ENCODE data around the gene ZNF431. TPM values are rescaled to one million over a fixed set of nuclear protein-coding genes. Genes with fewer than 3 reads are reported as not detected.
"Not testable (repeated sequence)": the region's sequence is repeated elsewhere in the genome, so short reads cannot be mapped to it uniquely, and the experiment has no call there.

The ZNF431 gene
- total RNA-seq, 1 donor from 2014 or later: 16.0 TPM

GRCh38 chr19:21128901-21129698 lies 12.7 kb upstream of the ZNF431 start:
- Mint-ChIP-seq H3K4me3 (ENCODE audit: low read depth) (no peak overlapping the region), H3K27ac (no peak overlapping the region), H3K4me1 (ENCODE audit: low read depth) (no peaks in the 10 kb centered on the region), H3K27me3 (ENCODE audit: low read depth) (no peaks in the 10 kb centered on the region), H3K36me3 (ENCODE audit: low read depth) (peaks cover 16% of the 10 kb centered on the region), H3K9me3 (peaks cover 41% of the 10 kb centered on the region)
- intact Hi-C loops (cut with micrococcal nuclease): no loop called here
- DNase-seq (ENCODE audit: low spot score): no peak

GRCh38 chr19:21130097-21130775 lies 11.6 kb upstream of the ZNF431 start:
- H3K4me3 Mint-ChIP-seq (ENCODE audit: low read depth): no peak overlapping the region
- H3K9me3 Mint-ChIP-seq: peaks cover 48% of the 10 kb centered on the region
- H3K27me3 Mint-ChIP-seq (ENCODE audit: low read depth): no peaks in the 10 kb centered on the region
- DNase-seq (ENCODE audit: low spot score): no peak
- H3K27ac Mint-ChIP-seq: no peak overlapping the region
- H3K36me3 Mint-ChIP-seq (ENCODE audit: low read depth): peaks cover 15% of the 10 kb centered on the region
- H3K4me1 Mint-ChIP-seq (ENCODE audit: low read depth): peaks cover 2% of the 10 kb centered on the region
- intact Hi-C loops (cut with micrococcal nuclease): no loop called here

- H3K9me3 Mint-ChIP-seq: peaks cover 35% of the 10 kb centered on the region
- H3K36me3 Mint-ChIP-seq (ENCODE audit: low read depth): no peaks in the 10 kb centered on the region
- H3K27me3 Mint-ChIP-seq (ENCODE audit: low read depth): no peaks in the 10 kb centered on the region
- H3K4me1 Mint-ChIP-seq (ENCODE audit: low read depth): peaks cover 2% of the 10 kb centered on the region
- intact Hi-C loops (cut with micrococcal nuclease): no loop called here
- DNase-seq (ENCODE audit: low spot score): no peak
- H3K4me3 Mint-ChIP-seq (ENCODE audit: low read depth): no peak overlapping the region
- H3K27ac Mint-ChIP-seq: no peak overlapping the region
Measured at GRCh38 chr19:21133633-21134032, 8.2 kb upstream of the ZNF431 start.

- Mint-ChIP-seq H3K9me3 (peaks cover 32% of the 10 kb centered on the region), H3K27me3 (ENCODE audit: low read depth) (no peaks in the 10 kb centered on the region), H3K4me3 (ENCODE audit: low read depth) (no peak overlapping the region), H3K36me3 (ENCODE audit: low read depth) (no peaks in the 10 kb centered on the region), H3K4me1 (ENCODE audit: low read depth) (peaks cover 2% of the 10 kb centered on the region), H3K27ac (no peak overlapping the region)
- DNase-seq (ENCODE audit: low spot score): no peak
- intact Hi-C loops (cut with micrococcal nuclease): no loop called here
Measured at GRCh38 chr19:21134934-21135366, 6.9 kb upstream of the ZNF431 start.

GRCh38 chr19:21135433-21135832 lies 6.4 kb upstream of the ZNF431 start:
- Mint-ChIP-seq H3K36me3 (ENCODE audit: low read depth) (no peaks in the 10 kb centered on the region), H3K27me3 (ENCODE audit: low read depth) (no peaks in the 10 kb centered on the region), H3K4me1 (ENCODE audit: low read depth) (peaks cover 2% of the 10 kb centered on the region), H3K9me3 (peaks cover 27% of the 10 kb centered on the region), H3K27ac (no peak overlapping the region), H3K4me3 (ENCODE audit: low read depth) (no peak overlapping the region)
- intact Hi-C loops (cut with micrococcal nuclease): no loop called here
- no peak for DNase-seq (ENCODE audit: low spot score)

- no peak overlapping the region for H3K27ac Mint-ChIP-seq
- intact Hi-C loops (cut with micrococcal nuclease): no loop called here
- no peaks in the 10 kb centered on the region for H3K27me3 Mint-ChIP-seq (ENCODE audit: low read depth)
- H3K4me1 Mint-ChIP-seq (ENCODE audit: low read depth): peaks cover 7% of the 10 kb centered on the region
- no peak overlapping the region for H3K4me3 Mint-ChIP-seq (ENCODE audit: low read depth)
- peaks cover 23% of the 10 kb centered on the region for H3K9me3 Mint-ChIP-seq
- DNase-seq (ENCODE audit: low spot score): no peak
- peaks cover 14% of the 10 kb centered on the region for H3K36me3 Mint-ChIP-seq (ENCODE audit: low read depth)
Measured at GRCh38 chr19:21138130-21138529, 3.7 kb upstream of the ZNF431 start.

DNA sequence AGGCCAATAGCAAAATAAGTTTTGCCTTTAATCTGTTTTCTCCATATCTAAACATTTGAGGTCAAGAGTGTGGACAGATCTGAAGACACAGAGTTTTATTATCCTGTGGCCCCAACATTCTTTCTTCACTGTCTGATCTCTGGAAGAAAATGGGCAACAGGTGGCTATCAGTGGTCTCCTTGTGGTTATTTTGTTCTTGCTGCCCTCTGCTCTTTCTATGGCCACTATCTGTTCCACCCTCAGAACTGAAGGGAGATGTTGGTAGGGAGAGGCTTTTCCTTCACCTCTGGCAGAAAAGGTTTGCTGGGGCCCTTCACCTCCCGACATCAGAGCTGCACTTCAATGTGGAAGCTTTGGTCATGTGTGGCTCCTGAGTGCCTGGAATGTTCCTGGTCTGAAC lies 834 bp upstream of the ZNF431 start:
- not testable (repeated sequence) for H3K4me3 Mint-ChIP-seq (ENCODE audit: low read depth); H3K27ac Mint-ChIP-seq; H3K27me3 Mint-ChIP-seq (ENCODE audit: low read depth); H3K9me3 Mint-ChIP-seq; DNase-seq (ENCODE audit: low spot score)
- peaks cover 43% of the 10 kb centered on the region for H3K36me3 Mint-ChIP-seq (ENCODE audit: low read depth)
- intact Hi-C loops (cut with micrococcal nuclease): loop anchor here (10.0 kb wide), 1 partner anchor 216 kb away; the partner anchor contains the start of gene ZNF85
- H3K4me1 Mint-ChIP-seq (ENCODE audit: low read depth): peaks cover 13% of the 10 kb centered on the region

- Mint-ChIP-seq H3K9me3 (peaks cover 27% of the 10 kb centered on the region), H3K36me3 (ENCODE audit: low read depth) (peaks cover 67% of the 10 kb centered on the region), H3K4me1 (ENCODE audit: low read depth) (peaks cover 13% of the 10 kb centered on the region), H3K27ac (peak overlapping the region; percentile 16), H3K4me3 (ENCODE audit: low read depth) (peak overlapping the region; percentile 58), H3K27me3 (ENCODE audit: low read depth) (no peaks in the 10 kb centered on the region)
- DNase-seq (ENCODE audit: low spot score): no peak
- intact Hi-C loops (cut with micrococcal nuclease): loop anchor here (2.0 to 10.0 kb wide), 3 partner anchors 61 to 219 kb away; partner anchors contain the start of genes ZNF430, ZNF714 and ZNF85
Measured at GRCh38 chr19:21143428-21143827, 1.6 kb downstream of the ZNF431 start.

DNA sequence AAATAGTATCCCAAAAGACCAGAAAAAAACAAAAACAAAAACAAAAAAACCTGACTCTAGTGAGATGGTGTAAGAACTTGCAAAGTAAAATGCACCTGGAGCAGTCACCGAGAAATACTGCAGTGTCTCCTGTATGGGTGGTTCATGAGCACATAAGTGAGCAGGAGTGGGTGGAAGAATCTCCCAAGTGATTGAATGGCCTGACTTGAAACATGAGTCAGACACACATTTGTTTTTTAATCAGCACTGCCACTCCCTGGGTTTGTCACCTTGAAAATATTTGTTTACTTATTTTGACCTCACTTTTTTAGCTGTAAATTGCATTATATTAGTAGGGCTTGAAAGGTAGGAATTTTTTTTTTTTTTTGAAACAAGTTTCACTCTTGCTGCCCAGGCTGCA lies 2.0 kb downstream of the ZNF431 start:
- DNase-seq (ENCODE audit: low spot score): no peak
- intact Hi-C loops (cut with micrococcal nuclease): loop anchor here (2.0 to 10.0 kb wide), 3 partner anchors 61 to 219 kb away; partner anchors contain the start of genes ZNF430, ZNF714 and ZNF85
- no peak overlapping the region for H3K27ac Mint-ChIP-seq
- H3K4me3 Mint-ChIP-seq (ENCODE audit: low read depth): peak overlapping the region; percentile 8
- no peaks in the 10 kb centered on the region for H3K27me3 Mint-ChIP-seq (ENCODE audit: low read depth)
- peaks cover 13% of the 10 kb centered on the region for H3K4me1 Mint-ChIP-seq (ENCODE audit: low read depth)
- peaks cover 71% of the 10 kb centered on the region for H3K36me3 Mint-ChIP-seq (ENCODE audit: low read depth)
- peaks cover 31% of the 10 kb centered on the region for H3K9me3 Mint-ChIP-seq

GRCh38 chr19:21147540-21147939 lies 5.7 kb downstream of the ZNF431 start:
- H3K36me3 Mint-ChIP-seq (ENCODE audit: low read depth): peaks cover 98% of the 10 kb centered on the region
- H3K4me1 Mint-ChIP-seq (ENCODE audit: low read depth): peaks cover 11% of the 10 kb centered on the region
- no peak for DNase-seq (ENCODE audit: low spot score)
- peaks cover 63% of the 10 kb centered on the region for H3K9me3 Mint-ChIP-seq
- H3K27ac Mint-ChIP-seq: no peak overlapping the region
- intact Hi-C loops (cut with micrococcal nuclease): loop anchor here (10.0 kb wide), 1 partner anchor 223 kb away; the partner anchor contains the start of gene ZNF85
- H3K27me3 Mint-ChIP-seq (ENCODE audit: low read depth): no peaks in the 10 kb centered on the region
- H3K4me3 Mint-ChIP-seq (ENCODE audit: low read depth): no peak overlapping the region

- no peak overlapping the region for H3K27ac Mint-ChIP-seq
- intact Hi-C loops (cut with micrococcal nuclease): loop anchor here (10.0 kb wide), 1 partner anchor 224 kb away; the partner anchor contains the start of gene ZNF85
- peaks cover 100% of the 10 kb centered on the region for H3K36me3 Mint-ChIP-seq (ENCODE audit: low read depth)
- peaks cover 2% of the 10 kb centered on the region for H3K4me1 Mint-ChIP-seq (ENCODE audit: low read depth)
- no peaks in the 10 kb centered on the region for H3K27me3 Mint-ChIP-seq (ENCODE audit: low read depth)
- DNase-seq (ENCODE audit: low spot score): no peak
- H3K4me3 Mint-ChIP-seq (ENCODE audit: low read depth): no peak overlapping the region
- H3K9me3 Mint-ChIP-seq: peaks cover 72% of the 10 kb centered on the region
Measured at GRCh38 chr19:21148681-21149080, 6.8 kb downstream of the ZNF431 start.

- H3K36me3 Mint-ChIP-seq (ENCODE audit: low read depth): peaks cover 100% of the 10 kb centered on the region
- H3K27ac Mint-ChIP-seq: no peak overlapping the region
- no peaks in the 10 kb centered on the region for H3K27me3 Mint-ChIP-seq (ENCODE audit: low read depth)
- H3K9me3 Mint-ChIP-seq: peaks cover 72% of the 10 kb centered on the region
- no peaks in the 10 kb centered on the region for H3K4me1 Mint-ChIP-seq (ENCODE audit: low read depth)
- intact Hi-C loops (cut with micrococcal nuclease): loop anchor here (10.0 kb wide), 1 partner anchor 225 kb away; the partner anchor contains the start of gene ZNF85
- no peak for DNase-seq (ENCODE audit: low spot score)
- no peak overlapping the region for H3K4me3 Mint-ChIP-seq (ENCODE audit: low read depth)
Measured at GRCh38 chr19:21149877-21150276, 8.0 kb downstream of the ZNF431 start.

DNA sequence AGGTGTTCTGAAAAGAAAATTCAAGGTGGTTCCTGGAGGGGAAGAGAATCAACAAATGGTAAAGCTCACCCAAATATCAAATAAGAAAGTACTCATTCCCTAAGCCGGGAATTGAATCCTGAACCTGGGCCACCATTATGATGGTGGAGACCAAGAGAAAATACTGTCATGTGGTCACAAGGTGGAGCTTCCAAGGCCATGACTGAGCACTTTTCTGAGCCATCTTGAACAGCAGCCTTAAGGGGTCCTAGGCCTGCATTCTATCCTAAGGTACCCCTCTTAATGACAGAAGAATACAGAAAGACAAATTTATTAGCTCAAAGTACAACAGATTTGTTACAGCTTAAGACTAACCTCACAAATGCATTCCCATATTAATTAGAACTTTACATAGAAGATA lies 9.6 kb downstream of the ZNF431 start:
- Mint-ChIP-seq H3K27ac (no peak overlapping the region), H3K4me1 (ENCODE audit: low read depth) (no peaks in the 10 kb centered on the region), H3K36me3 (ENCODE audit: low read depth) (peaks cover 98% of the 10 kb centered on the region), H3K9me3 (peaks cover 75% of the 10 kb centered on the region), H3K4me3 (ENCODE audit: low read depth) (no peak overlapping the region), H3K27me3 (ENCODE audit: low read depth) (no peaks in the 10 kb centered on the region)
- intact Hi-C loops (cut with micrococcal nuclease): no loop called here
- DNase-seq (ENCODE audit: low spot score): no peak

Measured in activated T-helper 2 cell treated with anti-CD3 and anti-CD28 coated beads, Interferon-gamma antibody, Interleukin-2, Interleukin-4, amounts not matched to agents 10 μg/mL and 5 μg/mL and 100 μg/mL, durations not matched to agents 14 hours and 24 hours and 36 hours (primary cell).